K562 (cell line): ENCODE measurements around the gene RPL39L. TPM values are rescaled to one million over a fixed set of nuclear protein-coding genes. Genes with fewer than 3 reads are reported as not detected.

ENCODE experiments used
- CBFA2T2 ChIP-seq: fragments of 450-650 bp; conservative IDR thresholded peaks from 2 replicates; pipeline ENCODE4 v1.6.1; 2017; ENCODE audit warnings: mild to moderate bottlenecking
- EP300 ChIP-seq: IDR thresholded peaks from 2 replicates; pipeline ENCODE4 v1.6.1; 2012; ENCODE audit warnings: low read length, improper control_type of control experiment
- JUND ChIP-seq, 2 experiments: IDR thresholded peaks; 2 replicates in 1 of 2; 3 replicates in 1 of 2; pipeline ENCODE4 v1.6.1; 2011; ENCODE audit warnings: borderline replicate concordance in 2 of 2, low read depth in 2 of 2, low read length in 2 of 2, improper control_type of control experiment in 1 of 2, missing biosample characterization in 1 of 2, missing genetic modification characterization in 1 of 2, missing genetic modification reagents in 1 of 2
- NFIC ChIP-seq: fragments of 450-650 bp; IDR thresholded peaks from 2 replicates; pipeline ENCODE4 v1.6.1; 2017; ENCODE audit warnings: mild to moderate bottlenecking, inconsistent platforms
- PRDM10 ChIP-seq: fragments of 450-650 bp; IDR thresholded peaks from 2 replicates; pipeline ENCODE4 v1.6.1; 2018; ENCODE audit not compliant: partially characterized antibody
- RREB1 ChIP-seq: fragments of 250-450 bp; sonication (Bioruptor Pico); IDR thresholded peaks from 2 replicates; pipeline ENCODE4 v1.4.0; 2020
- SMARCA4 ChIP-seq: fragments of 450-650 bp; IDR thresholded peaks from 2 replicates; pipeline ENCODE4 v1.6.1; 2016
- SREBF2 ChIP-seq: sonication (generic); formaldehyde crosslinking; IDR thresholded peaks from 2 replicates; pipeline ENCODE4 v1.4.0; 2020; ENCODE audit warnings: mild to moderate bottlenecking, missing genetic modification reagents
- STAT6 ChIP-seq: sonication (generic); formaldehyde crosslinking; IDR thresholded peaks from 2 replicates; pipeline ENCODE4 v1.8.1; 2023; ENCODE audit warnings: mild to moderate bottlenecking, missing genetic modification reagents
- TEAD2 ChIP-seq: fragments of 450-650 bp; IDR thresholded peaks from 2 replicates; pipeline ENCODE4 v1.6.1; 2016; ENCODE audit warnings: missing genetic modification characterization, control low read depth, missing compliant biosample characterization
- XRCC4 ChIP-seq: IDR thresholded peaks from one replicate; pipeline ENCODE4 v1.6.1; 2011; ENCODE audit not compliant: insufficient read depth, insufficient read length; ENCODE audit errors: extremely low read depth
- ZBTB7A ChIP-seq: IDR thresholded peaks from 2 replicates; pipeline ENCODE4 v1.6.1; 2011; ENCODE audit warnings: low read depth, mild to moderate bottlenecking, low read length, moderate library complexity, borderline replicate concordance; ENCODE audit not compliant: control insufficient read depth
- ZNF354B ChIP-seq: fragments of 250-450 bp; sonication (Bioruptor Pico); IDR thresholded peaks from 2 replicates; pipeline ENCODE4 v1.4.0; 2020
- ZNF766 ChIP-seq: fragments of 200-800 bp; sonication (Bioruptor generic); conservative IDR thresholded peaks from 2 replicates; pipeline ENCODE4 v1.6.1; 2016; ENCODE audit warnings: missing genetic modification characterization, missing compliant biosample characterization
- ZZZ3 ChIP-seq: fragments of 450-650 bp; IDR thresholded peaks from 2 replicates; pipeline ENCODE4 v1.6.1; 2016; ENCODE audit warnings: antibody characterized with exemption, mild to moderate bottlenecking, moderate library complexity
- polyA plus RNA-seq, 8 experiments: library from polyadenylated mRNA; depleted of rRNA in 4 of 8; stranded (reverse) in 5 of 8; unstranded in 3 of 8; fragments of >200 nt; fragmentation: Nextera tagmentation in 2 of 8; fragmentation: Illumina TruSeq in 1 of 8; extraction: Ambion mirVana in 2 of 8; extraction: Trizol in 1 of 8; gene quantifications; 2 replicates each; pipeline versions ENCODE4 v1.2.1 to v1.2.3, GENCODE V29; 2011 to 2014; ENCODE audit warnings: inconsistent platforms in 1 of 8, missing spikeins in 1 of 8
- total RNA-seq, 7 experiments: library from RNA; depleted of rRNA in 6 of 7; stranded (reverse); fragments of >200 nt in 6 of 7; fragmentation: Illumina TruSeq in 2 of 7; extraction: Trizol in 2 of 7; gene quantifications; 2 replicates each; pipeline versions ENCODE4 v1.2.1 to v1.2.3, GENCODE V29; 2011 to 2021; ENCODE audit warnings: low replicate concordance in 1 of 7

The RPL39L gene
- total and polyA plus RNA-seq, 9 of the 15 experiments (the other 6 are each of a cell fraction or from before 2014, with no cell fraction given): 15.0 to 122 (median 45.5) TPM

GRCh38 chr3:187101184-187102072 lies 37.9 kb downstream of the RPL39L start (continued):
- TF ChIP-seq STAT6 (CRISPR knock-in tag) (no peak), RREB1 (CRISPR knock-in tag) (no peak), ZNF766 (no peak), ZZZ3 (no peak), SREBF2 (CRISPR knock-in tag) (no peak), TEAD2 (tag) (no peak), ZNF354B (CRISPR knock-in tag) (no peak), NFIC (peak; percentile 99), ZBTB7A (no peak), CBFA2T2 (no peak), PRDM10 (no peak), EP300 (no peak), SMARCA4 (0 out of 2 replicates have a peak, but pooled peaks have one; percentile 50), XRCC4 (no peak), JUND (IDR thresholded peaks at IDR 0.05; ENCODE audit: borderline replicate concordance, low read depth, low read length) (no peak), JUND (tag; IDR thresholded peaks at IDR 0.05; ENCODE audit: borderline replicate concordance, low read depth, low read length) (0 out of 3 replicates have a peak, but pooled peaks have one; percentile 41)
